OCI-LY3 (cell line): ENCODE data around the gene GCNT4.

Experiments used
- EZH2phosphoT487 ChIP-seq: fragments of 200-600 bp; shearing (Covaris generic); IDR thresholded peaks from 2 replicates; pipeline ENCODE4 v1.6.1; 2018; ENCODE audit warnings: antibody characterized with exemption, mixed run types, low read depth
- TF ChIP-seq, protein P1 (sequence below): fragments of 200-600, 300-600 bp; sonication (generic); IDR thresholded peaks from 2 replicates; pipeline ENCODE4 v1.5.1; 2014; ENCODE audit warnings: antibody characterized with exemption, low read length, low read depth

DNA sequence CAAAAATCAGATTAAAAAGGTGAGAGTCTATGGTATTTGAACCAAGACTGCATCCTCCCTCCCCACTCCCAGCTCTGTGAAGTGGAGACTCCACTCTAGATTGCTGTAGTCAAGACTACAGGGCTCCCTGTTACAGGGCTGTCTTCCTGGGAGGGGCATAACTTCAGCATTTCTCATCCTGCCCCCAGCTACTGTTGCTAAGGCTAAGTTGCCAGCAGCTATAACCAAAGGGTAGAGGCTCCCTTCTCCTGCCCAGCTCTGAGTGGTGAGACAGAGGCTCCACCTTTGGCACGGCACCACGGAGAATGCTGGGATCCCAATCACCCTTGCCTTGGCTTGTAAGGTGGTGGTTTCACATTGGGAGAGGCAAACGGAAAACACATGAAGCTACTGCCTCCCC lies 39.2 kb upstream of the GCNT4 start:
- TF ChIP-seq EZH2phosphoT487 = no peak
- TF ChIP-seq, protein P1, sequence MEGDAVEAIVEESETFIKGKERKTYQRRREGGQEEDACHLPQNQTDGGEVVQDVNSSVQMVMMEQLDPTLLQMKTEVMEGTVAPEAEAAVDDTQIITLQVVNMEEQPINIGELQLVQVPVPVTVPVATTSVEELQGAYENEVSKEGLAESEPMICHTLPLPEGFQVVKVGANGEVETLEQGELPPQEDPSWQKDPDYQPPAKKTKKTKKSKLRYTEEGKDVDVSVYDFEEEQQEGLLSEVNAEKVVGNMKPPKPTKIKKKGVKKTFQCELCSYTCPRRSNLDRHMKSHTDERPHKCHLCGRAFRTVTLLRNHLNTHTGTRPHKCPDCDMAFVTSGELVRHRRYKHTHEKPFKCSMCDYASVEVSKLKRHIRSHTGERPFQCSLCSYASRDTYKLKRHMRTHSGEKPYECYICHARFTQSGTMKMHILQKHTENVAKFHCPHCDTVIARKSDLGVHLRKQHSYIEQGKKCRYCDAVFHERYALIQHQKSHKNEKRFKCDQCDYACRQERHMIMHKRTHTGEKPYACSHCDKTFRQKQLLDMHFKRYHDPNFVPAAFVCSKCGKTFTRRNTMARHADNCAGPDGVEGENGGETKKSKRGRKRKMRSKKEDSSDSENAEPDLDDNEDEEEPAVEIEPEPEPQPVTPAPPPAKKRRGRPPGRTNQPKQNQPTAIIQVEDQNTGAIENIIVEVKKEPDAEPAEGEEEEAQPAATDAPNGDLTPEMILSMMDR = no peak
